Fibroblast of skin of right quadriceps (primary cell): ENCODE results near the gene RIGI.
A peak's percentile ranks its signal among the peaks of the same experiment; 100 is the strongest.
"Not testable (repeated sequence)": the region's sequence is repeated elsewhere in the genome, so short reads cannot be mapped to it uniquely, and the experiment has no call there.

Experiments
- DNase-seq: peaks from one replicate; pipeline ENCODE4 v3.0.0-alpha.2; 2013

The RIGI gene

GRCh38 chr9:32526041-32526706 lies at the start of gene RIGI:
RIGI (minus strand) TSS chr9:32526196; CDS start chr9:32526166, 30 bp downstream.
- peak; percentile 88 for DNase-seq

GRCh38 chr9:32574858-32575257 lies 48.9 kb upstream of the RIGI start:
- DNase-seq: no peak

GRCh38 chr9:32573821-32574220 lies 47.8 kb upstream of the RIGI start:
- DNase-seq: no peak

DNA sequence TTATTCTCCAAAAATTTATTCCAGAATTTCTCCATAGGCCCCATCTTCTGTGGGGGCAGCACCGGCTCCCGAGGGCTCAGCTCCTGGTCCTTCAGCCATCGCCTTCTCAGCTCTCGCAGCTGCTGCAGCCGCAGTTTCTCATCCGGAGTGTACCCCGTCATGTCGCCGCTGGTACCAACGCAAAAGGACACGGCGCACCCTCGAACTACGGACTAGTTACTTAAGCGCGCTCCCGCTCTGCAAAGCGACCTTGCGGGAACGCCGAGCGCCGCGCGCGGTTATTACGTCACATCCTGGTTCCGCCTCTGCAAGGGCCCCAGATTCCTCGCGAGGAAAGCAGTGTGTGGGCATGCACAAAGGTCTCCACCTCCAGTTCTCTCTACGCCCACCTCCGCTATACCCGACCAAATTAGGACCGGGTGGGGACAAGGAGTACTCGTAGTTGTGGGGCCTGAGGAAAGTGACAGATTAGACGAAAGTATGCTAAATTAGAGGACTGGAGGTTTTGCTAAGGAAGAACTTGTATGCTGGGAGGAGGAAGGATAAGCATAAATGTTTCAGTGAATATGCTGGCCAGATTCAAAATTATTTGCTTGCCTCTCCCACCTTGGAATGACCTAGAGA lies 47.0 kb upstream of the RIGI start, which contains the start of gene NDUFB6:
NDUFB6 (minus strand) TSS at position 260 of the 624 bp plus-strand sequence; CDS start at position 161, 99 bp downstream.
- DNase-seq: peak; percentile 91

GRCh38 chr9:32571969-32572899 lies 46.2 kb upstream of the RIGI start:
- DNase-seq: peak; percentile 66

GRCh38 chr9:32570262-32570661 lies 44.3 kb upstream of the RIGI start:
- no peak for DNase-seq

- DNase-seq: no peak
Observed at GRCh38 chr9:32566770-32567169, 40.8 kb upstream of the RIGI start.

DNA sequence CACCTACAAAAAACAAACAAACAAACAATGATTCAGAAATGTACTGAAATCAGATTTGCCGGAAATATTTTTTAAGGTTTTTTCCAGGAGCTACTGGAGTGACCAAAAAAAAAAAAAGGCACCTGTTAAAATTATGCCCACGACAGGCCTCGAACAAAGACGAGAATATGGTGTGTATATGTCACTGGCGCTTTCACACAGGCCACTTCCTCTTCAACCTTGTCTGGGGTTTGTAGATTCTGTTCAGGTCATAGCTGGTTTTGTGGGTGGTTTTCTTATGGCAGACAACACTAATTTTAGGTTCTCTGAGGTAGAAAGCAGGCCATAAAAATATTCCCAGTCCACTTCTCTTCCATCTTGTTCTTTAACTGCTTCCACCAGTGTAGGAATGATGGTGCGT lies 40.0 kb upstream of the RIGI start:
- no peak for DNase-seq

GRCh38 chr9:32558408-32558934 lies 32.5 kb upstream of the RIGI start:
- no peak for DNase-seq

DNA sequence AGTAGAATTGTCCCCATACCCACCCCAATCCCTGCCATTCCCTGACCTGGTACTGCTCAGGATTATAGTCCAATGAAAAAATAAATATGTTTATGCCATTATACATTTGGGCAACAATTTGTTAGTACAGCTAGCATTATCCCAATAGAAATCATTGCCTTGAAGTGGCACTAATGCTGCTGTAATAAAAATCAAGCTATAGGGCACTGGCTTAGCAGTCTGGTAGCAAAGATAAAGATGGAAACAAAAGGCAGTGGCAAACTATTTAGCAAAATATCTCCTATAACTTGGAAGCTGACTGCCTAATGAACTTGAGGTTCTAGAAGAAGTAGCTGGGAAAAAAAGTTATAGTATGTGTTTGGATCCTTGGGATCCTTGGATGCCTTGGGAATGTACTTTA lies 28.6 kb upstream of the RIGI start:
- no peak for DNase-seq

DNA sequence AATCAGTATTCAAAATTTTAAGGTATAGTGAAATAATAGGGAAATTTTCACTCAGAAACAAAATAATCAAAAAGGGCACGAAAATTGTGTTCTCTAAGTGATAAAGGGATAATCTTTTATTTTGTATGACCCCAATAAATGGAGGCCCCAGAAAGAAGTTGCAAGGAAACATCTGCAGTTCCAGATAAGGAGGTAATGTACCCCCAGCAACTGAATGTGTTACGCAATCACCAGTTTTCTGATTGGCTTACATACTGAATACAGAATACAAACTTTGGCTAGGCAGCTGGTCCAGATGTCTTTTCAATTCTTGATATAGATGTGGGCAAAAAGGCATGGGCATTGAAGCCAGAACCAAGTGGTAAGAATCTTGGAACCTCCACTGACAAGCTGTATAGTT lies 28.1 kb upstream of the RIGI start:
- DNase-seq: no peak

GRCh38 chr9:32552172-32552872 lies 26.3 kb upstream of the RIGI start, which contains the start of the genes SMIM27 and TOPORS:
SMIM27 (plus strand) TSS chr9:32552327; CDS start chr9:32552435, 108 bp downstream.
TOPORS (minus strand) TSS chr9:32552586; CDS start chr9:32552436, 150 bp downstream.
- peak; percentile 88 for DNase-seq

- DNase-seq: peak; percentile 65
Observed at GRCh38 chr9:32551276-32552051, 25.5 kb upstream of the RIGI start.

DNA sequence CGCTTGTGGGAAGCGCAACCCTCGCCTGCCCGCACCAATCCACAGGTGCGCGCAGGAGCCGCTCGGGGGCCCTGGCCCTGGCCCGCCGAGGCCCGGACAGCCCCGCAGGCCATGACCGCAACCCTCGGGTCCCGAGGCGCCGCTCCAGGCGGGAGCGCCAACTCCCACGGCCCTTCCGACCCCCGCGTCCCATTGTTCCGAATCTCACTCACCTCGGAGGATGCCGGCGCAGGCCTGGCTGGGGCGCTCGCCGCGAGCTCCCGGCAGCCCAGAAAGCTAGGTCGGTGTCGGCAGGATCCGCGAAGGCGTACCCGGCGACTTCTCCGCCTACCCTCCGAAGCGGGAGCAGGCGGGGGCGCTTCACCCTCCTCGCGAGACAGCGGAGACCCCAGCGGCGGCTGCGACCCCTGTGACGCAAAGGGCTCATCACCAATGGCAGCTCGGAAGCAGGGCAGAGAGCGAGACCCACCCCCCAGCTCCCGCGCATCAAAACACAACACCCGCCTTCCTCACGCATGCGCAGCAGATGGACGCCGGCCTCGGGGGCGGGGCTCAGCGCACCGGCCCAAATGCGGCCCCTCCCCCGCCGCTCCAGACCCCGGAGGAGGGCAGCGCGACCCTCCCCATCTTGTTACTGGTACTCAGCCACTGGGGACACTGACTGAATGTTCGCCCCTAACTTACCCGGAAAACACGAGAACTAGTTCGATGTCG lies 24.7 kb upstream of the RIGI start:
- peak; percentile 92 for DNase-seq

GRCh38 chr9:32550150-32550561 lies 24.2 kb upstream of the RIGI start:
- DNase-seq: peak; percentile 2

- not testable (repeated sequence) for DNase-seq
Observed at GRCh38 chr9:32548213-32548612, 22.2 kb upstream of the RIGI start.

- DNase-seq: no peak
Observed at GRCh38 chr9:32545884-32546283, 19.9 kb upstream of the RIGI start.

DNA sequence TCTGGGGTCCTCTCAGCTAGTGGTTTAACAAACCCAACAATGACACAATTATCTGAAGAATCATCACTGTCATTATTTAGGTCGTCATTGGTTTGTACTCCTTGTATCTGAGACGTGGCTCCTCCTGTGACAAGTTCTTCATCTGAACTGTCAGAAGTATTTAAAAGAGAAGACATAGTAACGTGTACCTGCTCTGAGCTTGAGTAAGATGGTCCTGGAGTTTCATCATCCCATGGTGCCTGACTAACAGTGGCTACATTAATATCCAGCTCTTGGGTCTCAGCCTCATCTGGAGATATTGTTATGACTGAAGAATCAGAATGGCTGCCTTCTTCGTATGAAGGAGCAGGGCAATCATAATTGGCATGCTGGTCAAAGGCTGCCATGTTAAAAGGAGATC lies 17.1 kb upstream of the RIGI start:
- DNase-seq: no peak

DNA sequence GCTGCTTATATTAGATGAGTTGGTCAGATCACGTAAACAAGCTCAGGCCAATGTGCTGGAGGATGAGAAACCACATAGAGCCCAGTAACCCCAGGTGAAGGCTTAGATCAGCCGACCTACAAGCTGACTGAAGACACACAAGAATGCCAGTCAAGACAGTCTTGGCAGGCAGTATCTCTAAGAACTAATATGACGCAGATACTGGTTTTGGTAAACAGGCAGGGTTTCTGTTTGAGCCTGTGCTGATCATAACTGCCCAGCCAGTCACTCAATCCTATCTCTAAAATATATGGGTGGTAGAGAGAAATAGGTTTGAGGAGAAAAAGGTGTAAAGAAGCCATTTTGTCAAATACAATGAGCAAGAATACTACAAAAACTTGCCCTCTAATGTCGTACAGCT lies 7.8 kb upstream of the RIGI start:
- DNase-seq: no peak

- no peak for DNase-seq
Observed at GRCh38 chr9:32533336-32533735, 7.3 kb upstream of the RIGI start.

DNA sequence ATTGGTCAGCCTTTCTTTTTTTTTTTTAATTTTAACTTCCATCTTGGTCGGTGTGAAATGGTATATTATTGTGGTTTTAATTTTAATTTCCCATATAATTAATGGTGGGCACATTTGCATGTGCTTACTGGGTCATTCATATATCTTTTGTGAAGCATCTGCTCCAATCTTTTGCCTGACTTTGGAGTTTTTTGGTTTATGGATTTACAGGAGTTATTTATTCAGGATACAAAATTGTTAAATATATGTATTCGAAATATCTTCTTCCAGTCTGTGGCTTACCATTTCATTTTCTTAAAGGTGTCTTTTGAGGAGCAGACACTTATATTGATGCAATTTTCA lies 682 bp upstream of the RIGI start:
- no peak for DNase-seq
